Skeletal muscle tissue (tissue), 4 donors: ENCODE measurements around the gene FZR1. TPM values are rescaled to one million over a fixed set of nuclear protein-coding genes. Genes with fewer than 3 reads are reported as not detected.
"Not testable (repeated sequence)": the region's sequence is repeated elsewhere in the genome, so short reads cannot be mapped to it uniquely, and the experiment has no call there.

Experiments used
- H3K27ac ChIP-seq: one replicate; pipeline ENCODE4 v1.7.0; 2013; ENCODE audit warnings: mild to moderate bottlenecking, low read depth, low read length, inconsistent platforms
- H3K27me3 ChIP-seq, 3 donors: one replicate each; pipeline ENCODE4 v1.7.0; 2013; ENCODE audit warnings: low read length in 3 of 3; ENCODE audit not compliant: control insufficient read depth in 3 of 3, insufficient read depth in 3 of 3
- H3K36me3 ChIP-seq, 3 donors: one replicate each; pipeline ENCODE4 v1.7.0; 2013; ENCODE audit warnings: low read length in 3 of 3; ENCODE audit not compliant: control insufficient read depth in 3 of 3, insufficient read depth in 3 of 3
- H3K4me1 ChIP-seq, 3 donors: one replicate each; pipeline ENCODE4 v1.7.0; 2013; ENCODE audit warnings: low read length in 3 of 3, mild to moderate bottlenecking in 3 of 3; ENCODE audit not compliant: control insufficient read depth in 3 of 3, insufficient read depth in 3 of 3
- H3K4me3 ChIP-seq, 3 donors: one replicate each; pipeline ENCODE4 v1.7.0; 2013; ENCODE audit warnings: low read length in 3 of 3
- H3K9ac ChIP-seq, 3 donors: one replicate each; pipeline ENCODE4 v1.7.0; 2013; ENCODE audit warnings: low read length in 3 of 3, mild to moderate bottlenecking in 3 of 3, moderate library complexity in 2 of 3, low read depth in 1 of 3
- H3K9me3 ChIP-seq, 3 donors: one replicate each; pipeline ENCODE4 v1.7.0; 2013; ENCODE audit warnings: low read length in 3 of 3; ENCODE audit not compliant: control insufficient read depth in 3 of 3
- total RNA-seq: library from RNA; depleted of rRNA; stranded (reverse); fragments of >200 nt; gene quantifications from one replicate; pipeline ENCODE4 v1.2.3, GENCODE V29; 2014
- donor health status: Osteomylitis.

Gene FZR1
- total RNA-seq, 1 donor from 2014 or later: 14.6 TPM

DNA sequence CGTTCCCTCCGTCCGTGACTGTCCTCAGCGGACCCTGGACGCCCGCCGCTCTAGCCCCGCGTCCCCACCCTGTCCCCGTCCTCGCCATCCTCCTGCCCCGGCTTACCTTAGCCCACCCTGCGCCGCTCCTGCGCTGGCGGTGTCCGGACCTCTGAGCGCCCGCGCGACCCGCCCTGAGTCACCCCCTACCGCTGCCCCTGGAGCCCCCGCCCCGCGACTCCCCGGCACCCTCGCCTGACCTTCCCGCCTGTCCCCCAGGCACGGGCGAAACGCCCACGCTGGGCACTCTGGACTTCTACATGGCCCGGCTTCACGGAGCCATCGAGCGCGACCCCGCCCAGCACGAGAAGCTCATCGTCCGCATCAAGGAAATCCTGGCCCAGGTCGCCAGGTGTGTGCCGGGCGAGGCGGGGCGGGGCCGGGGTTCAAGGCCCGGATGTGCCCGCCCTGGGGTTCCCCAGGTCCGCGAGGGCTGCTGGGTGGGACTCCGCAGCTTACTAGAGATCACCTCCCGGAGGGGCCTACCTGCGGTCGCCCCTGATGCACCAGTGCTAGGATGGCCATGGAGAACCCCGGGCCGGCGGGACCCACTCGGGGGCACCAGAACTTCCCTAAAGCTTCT lies 71.7 kb downstream of the FZR1 start:
- peaks cover 10 to 14% (median 10%) of the 10 kb centered on the region in 3 donors for H3K4me1 ChIP-seq
- no peaks in the 10 kb centered on the region for H3K27me3 ChIP-seq
- no peak overlapping the region for H3K9ac ChIP-seq
- H3K9me3 ChIP-seq: no peaks in the 10 kb centered on the region
- no peak overlapping the region for H3K27ac ChIP-seq
- H3K36me3 ChIP-seq: no peaks in the 10 kb centered on the region
- no peak overlapping the region for H3K4me3 ChIP-seq

DNA sequence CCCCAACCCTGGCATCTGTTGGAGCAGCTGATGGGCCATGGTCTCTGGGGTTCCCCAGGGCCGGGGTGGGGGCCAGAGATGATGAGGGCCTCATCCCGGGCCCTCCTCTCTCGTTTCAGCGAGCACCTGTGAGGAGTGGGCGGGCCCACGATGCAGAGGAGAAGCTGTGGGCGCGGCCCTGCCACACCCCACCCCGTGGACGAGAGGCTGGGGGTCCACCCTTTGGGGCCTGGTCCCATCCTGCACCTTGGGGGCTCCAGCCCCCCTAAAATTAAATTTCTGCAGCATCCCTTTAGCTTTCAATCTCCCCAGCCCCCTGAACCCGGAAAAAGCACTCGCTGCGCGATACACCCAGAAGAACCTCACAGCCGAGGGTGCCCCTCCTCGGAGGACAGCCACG lies 72.3 kb downstream of the FZR1 start:
- no peak overlapping the region for H3K27ac ChIP-seq
- no peaks in the 10 kb centered on the region for H3K36me3 ChIP-seq
- H3K4me1 ChIP-seq: peaks cover 10 to 12% (median 10%) of the 10 kb centered on the region in 3 donors
- no peak overlapping the region for H3K4me3 ChIP-seq
- H3K27me3 ChIP-seq: no peaks in the 10 kb centered on the region
- H3K9me3 ChIP-seq: no peaks in the 10 kb centered on the region
- H3K9ac ChIP-seq: no peak overlapping the region

DNA sequence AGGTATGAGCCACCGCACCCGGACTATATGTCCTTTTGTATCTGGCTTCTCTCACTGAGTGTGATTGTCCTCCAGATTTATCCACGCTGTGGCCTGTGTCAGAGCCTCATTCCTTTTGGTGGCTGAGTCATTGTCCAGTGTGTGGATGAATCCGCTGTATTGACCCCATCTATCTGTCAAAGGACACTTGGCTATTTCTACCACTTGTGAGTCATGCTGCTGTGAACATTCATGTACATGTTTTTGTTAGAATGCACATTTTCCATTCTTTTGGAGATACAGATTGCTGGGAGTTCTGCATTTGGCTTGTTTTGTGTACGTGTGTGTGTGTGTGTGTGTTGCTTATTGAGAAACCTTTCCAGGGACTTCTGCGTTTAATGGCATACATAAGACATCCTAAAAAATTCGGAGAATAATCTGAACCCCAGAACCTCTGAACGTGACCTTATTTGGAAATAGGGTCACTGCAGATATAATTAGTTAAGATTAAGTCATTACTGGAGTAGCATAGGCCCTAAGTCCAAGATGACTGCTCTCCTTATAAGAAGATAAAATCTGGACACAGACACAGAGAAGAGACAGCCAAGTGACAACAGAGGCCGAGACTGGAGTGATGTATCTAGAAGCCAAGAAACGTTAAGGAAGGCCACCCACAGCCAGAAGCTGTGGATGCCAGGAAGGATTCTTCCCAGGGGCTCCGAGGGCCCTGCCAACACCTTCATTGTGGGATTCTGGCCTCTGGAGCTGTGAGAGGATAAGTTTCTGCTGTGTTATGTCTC lies 74.2 kb downstream of the FZR1 start:
- no peaks in the 10 kb centered on the region for H3K9me3 ChIP-seq
- H3K27me3 ChIP-seq: peaks cover 4 to 6% (median 4%) of the 10 kb centered on the region in 3 donors
- H3K4me1 ChIP-seq: peaks cover 9 to 13% (median 10%) of the 10 kb centered on the region in 3 donors
- H3K9ac ChIP-seq: no peak overlapping the region
- no peak overlapping the region for H3K27ac ChIP-seq
- H3K36me3 ChIP-seq: no peaks in the 10 kb centered on the region
- no peak overlapping the region for H3K4me3 ChIP-seq

DNA sequence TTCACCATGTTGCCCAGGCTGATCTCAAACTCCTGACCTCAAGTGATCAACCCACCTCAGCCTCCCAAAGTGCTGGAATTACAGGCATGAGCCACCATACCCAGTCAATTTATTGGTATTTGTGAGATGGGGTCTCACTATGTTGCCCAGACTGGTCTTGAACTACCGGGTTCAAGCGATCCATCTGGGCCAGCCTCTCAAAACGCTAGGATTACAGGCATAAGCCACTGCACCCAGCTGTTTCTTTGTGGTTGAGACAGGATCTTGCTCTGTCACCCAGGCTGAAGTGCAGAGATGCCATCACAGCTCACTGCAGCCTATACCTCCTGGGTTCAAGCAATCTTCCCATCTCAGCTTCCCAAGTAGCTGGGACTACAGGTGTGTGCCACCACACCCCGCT lies 75.7 kb downstream of the FZR1 start:
- not testable (repeated sequence) for H3K4me1 ChIP-seq, H3K9ac ChIP-seq, H3K27ac ChIP-seq, H3K9me3 ChIP-seq, H3K4me3 ChIP-seq, H3K36me3 ChIP-seq
- H3K27me3 ChIP-seq: peaks cover 12 to 17% (median 13%) of the 10 kb centered on the region in 3 donors

DNA sequence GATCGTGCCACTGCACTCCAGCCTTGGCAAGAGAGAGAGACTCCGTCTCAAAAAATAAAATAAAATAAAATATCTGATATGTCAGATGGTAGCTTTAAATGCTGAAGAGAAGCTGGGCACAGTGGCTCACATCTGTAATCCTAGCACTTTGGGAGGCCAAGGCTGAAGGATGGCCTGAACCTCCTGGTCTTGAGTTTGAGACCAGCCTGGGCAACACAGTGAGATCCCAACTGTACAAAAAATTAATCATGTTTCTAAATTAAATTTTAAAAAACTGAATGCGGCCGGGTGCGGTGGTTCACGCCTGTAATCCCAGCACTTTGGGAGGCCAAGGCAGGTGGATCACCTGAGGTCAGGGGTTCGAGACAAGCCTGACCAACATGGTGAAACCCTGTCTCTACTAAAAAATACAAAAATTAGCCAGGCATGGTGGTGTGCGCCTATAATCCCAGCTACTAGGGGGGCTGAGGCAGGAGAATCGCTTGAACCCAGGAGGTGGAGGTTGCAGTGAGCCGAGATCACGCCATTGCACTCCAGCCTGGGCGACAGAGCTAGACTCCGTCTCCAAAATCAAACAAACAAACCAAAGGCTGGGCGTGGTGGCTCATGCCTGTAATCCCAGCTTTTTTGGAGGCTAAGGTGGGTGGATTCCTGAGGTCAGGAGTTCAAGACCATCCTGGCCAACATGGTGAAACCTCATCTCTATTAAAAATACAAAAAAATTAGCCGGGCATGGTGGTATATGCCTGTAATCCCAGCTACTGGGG lies 78.1 kb downstream of the FZR1 start:
- H3K4me1 ChIP-seq: peaks cover 3 to 11% (median 6%) of the 10 kb centered on the region in 3 donors
- H3K4me3 ChIP-seq, H3K9me3 ChIP-seq, H3K36me3 ChIP-seq, H3K9ac ChIP-seq, H3K27ac ChIP-seq: not testable (repeated sequence)
- peaks cover 12 to 17% (median 13%) of the 10 kb centered on the region in 3 donors for H3K27me3 ChIP-seq

DNA sequence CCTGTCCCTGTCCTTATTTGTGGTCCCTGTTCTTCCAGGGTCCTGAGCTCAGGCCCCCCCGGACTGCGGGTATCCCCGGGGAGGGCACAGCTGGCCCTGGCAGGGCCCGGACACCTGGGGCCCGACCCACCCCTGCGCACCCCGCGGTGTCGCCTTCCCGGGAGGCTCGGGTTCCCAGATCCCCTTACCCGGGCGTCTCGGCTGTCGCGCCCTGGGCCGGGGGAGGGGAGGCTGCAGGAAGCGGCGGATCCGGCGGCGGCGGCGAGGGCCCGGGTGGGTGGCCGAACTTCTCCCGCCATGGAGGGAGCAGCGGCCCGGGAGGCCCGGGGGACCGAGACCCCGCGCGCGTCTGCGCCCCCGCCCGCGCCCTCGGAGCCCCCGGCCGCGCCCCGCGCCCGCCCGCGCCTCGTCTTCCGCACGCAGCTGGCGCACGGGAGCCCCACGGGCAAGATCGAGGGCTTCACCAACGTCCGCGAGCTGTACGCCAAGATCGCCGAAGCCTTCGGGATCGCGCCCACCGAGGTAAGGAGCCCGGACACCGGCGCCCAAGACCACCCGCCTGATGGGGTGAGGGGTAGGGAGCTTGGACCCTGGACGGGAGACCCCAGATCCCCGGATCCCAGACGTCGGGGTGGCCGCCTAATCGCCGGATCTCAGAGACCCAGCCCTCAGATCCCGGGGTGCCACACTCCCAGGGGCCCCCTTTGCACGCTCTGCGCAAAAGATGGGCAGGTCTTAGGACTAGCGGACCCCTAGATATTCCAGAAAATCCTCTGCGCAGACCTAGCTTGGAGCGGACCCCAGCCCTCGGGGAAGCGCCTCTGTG lies 79.4 kb downstream of the FZR1 start, which contains the start of gene GIPC3:
Gene GIPC3, plus strand, starts transcription at position 178 of the 826 bp plus-strand sequence. Its CDS starts 120 bp downstream, at position 298.
- H3K36me3 ChIP-seq: no peaks in the 10 kb centered on the region
- peaks cover 3 to 11% (median 6%) of the 10 kb centered on the region in 3 donors for H3K4me1 ChIP-seq
- H3K27me3 ChIP-seq: peaks cover 12 to 17% (median 13%) of the 10 kb centered on the region in 3 donors
- H3K4me3 ChIP-seq: peak within 1 kb of the TSS in 2 of 3 donors; percentile 14 to 29
- no peak within 1 kb of the TSS for H3K27ac ChIP-seq
- H3K9me3 ChIP-seq: no peaks in the 10 kb centered on the region
- H3K9ac ChIP-seq: peak within 1 kb of the TSS in 2 of 3 donors; percentile 54 to 56

DNA sequence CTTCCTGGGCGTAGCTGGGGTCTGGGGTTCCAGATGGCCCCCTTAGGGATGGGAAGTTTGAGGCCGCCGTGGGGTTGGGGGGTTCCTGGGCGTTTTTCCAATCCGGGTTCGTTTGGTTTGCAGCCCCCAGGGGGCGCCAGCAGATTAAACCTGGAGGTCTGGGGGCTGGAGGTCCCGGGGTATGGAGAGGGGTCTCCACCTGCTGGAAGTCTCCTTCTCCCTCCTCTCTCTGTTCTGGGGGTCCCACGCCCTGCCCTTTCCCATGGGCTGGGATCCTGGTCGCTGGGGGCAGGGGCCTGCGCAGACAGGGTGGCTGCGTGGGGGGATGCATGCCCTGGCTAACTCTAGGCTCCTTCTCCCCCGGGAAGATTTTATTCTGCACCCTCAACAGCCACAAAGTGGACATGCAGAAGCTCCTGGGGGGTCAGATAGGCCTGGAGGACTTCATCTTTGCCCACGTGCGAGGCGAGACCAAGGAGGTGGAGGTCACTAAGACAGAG lies 80.1 kb downstream of the FZR1 start:
- Histone ChIP-seq H3K4me3 (peak overlapping the region in 2 of 3 donors; percentile 14 to 29), H3K4me1 (peaks cover 3 to 11% (median 6%) of the 10 kb centered on the region in 3 donors), H3K9ac (peak overlapping the region in 2 of 3 donors; percentile 54 to 56), H3K27ac (no peak overlapping the region), H3K36me3 (no peaks in the 10 kb centered on the region), H3K27me3 (peaks cover 12 to 17% (median 13%) of the 10 kb centered on the region in 3 donors), H3K9me3 (no peaks in the 10 kb centered on the region)

DNA sequence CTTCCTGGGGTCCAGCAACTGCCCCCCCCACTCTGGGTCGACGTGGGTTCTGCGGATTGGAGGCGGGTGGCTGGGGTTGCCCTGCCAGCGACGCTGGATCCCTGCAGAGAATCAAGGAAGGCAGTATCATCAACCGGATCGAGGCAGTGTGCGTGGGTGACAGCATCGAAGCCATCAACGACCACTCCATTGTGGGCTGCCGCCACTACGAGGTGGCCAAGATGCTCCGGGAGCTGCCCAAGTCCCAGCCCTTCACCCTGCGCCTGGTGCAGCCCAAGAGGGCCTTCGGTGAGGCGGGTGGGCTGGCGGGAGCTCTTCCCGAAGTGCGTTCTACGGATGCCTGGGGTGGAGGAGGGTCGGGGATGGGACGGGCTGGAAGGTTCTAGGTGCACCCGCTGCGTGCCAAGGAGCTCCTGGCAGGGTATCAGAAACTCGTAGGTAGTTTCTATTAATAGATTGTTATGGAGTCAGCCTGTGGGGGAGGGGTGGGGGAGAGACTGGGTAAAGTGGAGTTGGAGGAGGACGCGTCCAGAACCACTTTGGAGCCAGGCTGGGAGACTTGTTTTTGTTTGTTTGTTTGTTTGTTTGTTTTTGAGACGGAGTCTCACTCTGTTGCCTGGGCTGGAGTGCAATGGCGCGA lies 80.7 kb downstream of the FZR1 start:
- H3K9me3 ChIP-seq: no peaks in the 10 kb centered on the region
- H3K9ac ChIP-seq: no peak overlapping the region
- peaks cover 12 to 17% (median 13%) of the 10 kb centered on the region in 3 donors for H3K27me3 ChIP-seq
- H3K36me3 ChIP-seq: no peaks in the 10 kb centered on the region
- H3K4me3 ChIP-seq: no peak overlapping the region
- no peak overlapping the region for H3K27ac ChIP-seq
- peaks cover 3 to 11% (median 6%) of the 10 kb centered on the region in 3 donors for H3K4me1 ChIP-seq
